GM19099 (cell line): ENCODE data around the gene COL4A6.

Experiments used
- POLR2A ChIP-seq: IDR thresholded peaks from 3 replicates; pipeline ENCODE4 v1.6.1; 2011; ENCODE audit warnings: low read depth; ENCODE audit not compliant: insufficient read length; ENCODE audit errors: extremely low read depth

Gene COL4A6

GRCh38 chrX:108223585-108223984 is 214.6 kb downstream of the COL4A6 start:
- no peak for TF ChIP-seq POLR2A

- no peak for TF ChIP-seq POLR2A
These were observed 216.8 kb downstream of the COL4A6 start for GRCh38 chrX:108221301-108221864.

- TF ChIP-seq POLR2A, result no peak
These were observed 218.1 kb downstream of the COL4A6 start for GRCh38 chrX:108219949-108220601.

- TF ChIP-seq POLR2A, result no peak
These were observed 220.3 kb downstream of the COL4A6 start for GRCh38 chrX:108217876-108218275.

- no peak for TF ChIP-seq POLR2A
These were observed 221.2 kb downstream of the COL4A6 start for GRCh38 chrX:108216919-108217571.

- no peak for TF ChIP-seq POLR2A
These were observed 221.8 kb downstream of the COL4A6 start for GRCh38 chrX:108216405-108216804.

GRCh38 chrX:108211301-108211700 is 226.9 kb downstream of the COL4A6 start:
- TF ChIP-seq POLR2A, result no peak

- no peak for TF ChIP-seq POLR2A
These were observed 229.1 kb downstream of the COL4A6 start for GRCh38 chrX:108209006-108209554.

- TF ChIP-seq POLR2A, result no peak
These were observed 234.7 kb downstream of the COL4A6 start for GRCh38 chrX:108203540-108203939.

- TF ChIP-seq POLR2A, result no peak
These were observed 238.5 kb downstream of the COL4A6 start for GRCh38 chrX:108199691-108200090.

- no peak for TF ChIP-seq POLR2A
These were observed 239.2 kb downstream of the COL4A6 start for GRCh38 chrX:108199041-108199440.

- no peak for TF ChIP-seq POLR2A
These were observed 239.8 kb downstream of the COL4A6 start for GRCh38 chrX:108198420-108198819.

GRCh38 chrX:108186811-108187210 is 251.4 kb downstream of the COL4A6 start:
- no peak for TF ChIP-seq POLR2A

GRCh38 chrX:108178143-108178498 is 260.1 kb downstream of the COL4A6 start:
- no peak for TF ChIP-seq POLR2A

- TF ChIP-seq POLR2A, result no peak
These were observed 260.7 kb downstream of the COL4A6 start for GRCh38 chrX:108177351-108178142.

GRCh38 chrX:108173874-108174273 is 264.3 kb downstream of the COL4A6 start:
- no peak for TF ChIP-seq POLR2A

- TF ChIP-seq POLR2A, result no peak
These were observed 266.6 kb downstream of the COL4A6 start for GRCh38 chrX:108171671-108172070.
